A549 (cell line): ENCODE data around the gene EP400.

Experiments used
- CBX8 ChIP-seq: fragments of 200-600 bp; sonication (generic); IDR thresholded peaks from 2 replicates; pipeline ENCODE4 v1.6.1; 2016
- EP300 ChIP-seq, 2 experiments: fragments of >200 bp; sonication (Bioruptor Twin); formaldehyde crosslinking; IDR thresholded peaks; 2 replicates in 1 of 2; 3 replicates in 1 of 2; pipeline ENCODE4 v1.6.1; 2016 to 2017
- MAZ ChIP-seq: fragments of 150-350 bp; IDR thresholded peaks from 2 replicates; pipeline ENCODE4 v1.6.1; 2014; ENCODE audit warnings: antibody characterized with exemption, low read depth, low read length, borderline replicate concordance
- POLR2A ChIP-seq: IDR thresholded peaks from 2 replicates; pipeline ENCODE4 v1.6.1; 2012; ENCODE audit warnings: mild to moderate bottlenecking, low read length
- SREBF2 ChIP-seq: fragments of 450-650 bp; IDR thresholded peaks from 2 replicates; pipeline ENCODE4 v1.6.1; 2014; ENCODE audit warnings: mild to moderate bottlenecking, moderate library complexity
- TF ChIP-seq, protein P1 (sequence below): fragments of >200 bp; sonication (Bioruptor Twin); formaldehyde crosslinking; IDR thresholded peaks from 3 replicates; pipeline ENCODE4 v1.5.1; 2016
- TF ChIP-seq, protein P2 (sequence below): fragments of 200-600 bp; sonication (generic); IDR thresholded peaks from 2 replicates; pipeline ENCODE4 v1.6.1; 2016; ENCODE audit warnings: antibody characterized with exemption, mild to moderate bottlenecking, moderate library complexity

- TF ChIP-seq SREBF2 (no peak), EP300 (IDR thresholded peaks at IDR 0.05) (no peak), MAZ (no peak), CBX8 (no peak), POLR2A (no peak)
- TF ChIP-seq, protein P1, sequence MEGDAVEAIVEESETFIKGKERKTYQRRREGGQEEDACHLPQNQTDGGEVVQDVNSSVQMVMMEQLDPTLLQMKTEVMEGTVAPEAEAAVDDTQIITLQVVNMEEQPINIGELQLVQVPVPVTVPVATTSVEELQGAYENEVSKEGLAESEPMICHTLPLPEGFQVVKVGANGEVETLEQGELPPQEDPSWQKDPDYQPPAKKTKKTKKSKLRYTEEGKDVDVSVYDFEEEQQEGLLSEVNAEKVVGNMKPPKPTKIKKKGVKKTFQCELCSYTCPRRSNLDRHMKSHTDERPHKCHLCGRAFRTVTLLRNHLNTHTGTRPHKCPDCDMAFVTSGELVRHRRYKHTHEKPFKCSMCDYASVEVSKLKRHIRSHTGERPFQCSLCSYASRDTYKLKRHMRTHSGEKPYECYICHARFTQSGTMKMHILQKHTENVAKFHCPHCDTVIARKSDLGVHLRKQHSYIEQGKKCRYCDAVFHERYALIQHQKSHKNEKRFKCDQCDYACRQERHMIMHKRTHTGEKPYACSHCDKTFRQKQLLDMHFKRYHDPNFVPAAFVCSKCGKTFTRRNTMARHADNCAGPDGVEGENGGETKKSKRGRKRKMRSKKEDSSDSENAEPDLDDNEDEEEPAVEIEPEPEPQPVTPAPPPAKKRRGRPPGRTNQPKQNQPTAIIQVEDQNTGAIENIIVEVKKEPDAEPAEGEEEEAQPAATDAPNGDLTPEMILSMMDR, result no peak
- TF ChIP-seq, protein P2, sequence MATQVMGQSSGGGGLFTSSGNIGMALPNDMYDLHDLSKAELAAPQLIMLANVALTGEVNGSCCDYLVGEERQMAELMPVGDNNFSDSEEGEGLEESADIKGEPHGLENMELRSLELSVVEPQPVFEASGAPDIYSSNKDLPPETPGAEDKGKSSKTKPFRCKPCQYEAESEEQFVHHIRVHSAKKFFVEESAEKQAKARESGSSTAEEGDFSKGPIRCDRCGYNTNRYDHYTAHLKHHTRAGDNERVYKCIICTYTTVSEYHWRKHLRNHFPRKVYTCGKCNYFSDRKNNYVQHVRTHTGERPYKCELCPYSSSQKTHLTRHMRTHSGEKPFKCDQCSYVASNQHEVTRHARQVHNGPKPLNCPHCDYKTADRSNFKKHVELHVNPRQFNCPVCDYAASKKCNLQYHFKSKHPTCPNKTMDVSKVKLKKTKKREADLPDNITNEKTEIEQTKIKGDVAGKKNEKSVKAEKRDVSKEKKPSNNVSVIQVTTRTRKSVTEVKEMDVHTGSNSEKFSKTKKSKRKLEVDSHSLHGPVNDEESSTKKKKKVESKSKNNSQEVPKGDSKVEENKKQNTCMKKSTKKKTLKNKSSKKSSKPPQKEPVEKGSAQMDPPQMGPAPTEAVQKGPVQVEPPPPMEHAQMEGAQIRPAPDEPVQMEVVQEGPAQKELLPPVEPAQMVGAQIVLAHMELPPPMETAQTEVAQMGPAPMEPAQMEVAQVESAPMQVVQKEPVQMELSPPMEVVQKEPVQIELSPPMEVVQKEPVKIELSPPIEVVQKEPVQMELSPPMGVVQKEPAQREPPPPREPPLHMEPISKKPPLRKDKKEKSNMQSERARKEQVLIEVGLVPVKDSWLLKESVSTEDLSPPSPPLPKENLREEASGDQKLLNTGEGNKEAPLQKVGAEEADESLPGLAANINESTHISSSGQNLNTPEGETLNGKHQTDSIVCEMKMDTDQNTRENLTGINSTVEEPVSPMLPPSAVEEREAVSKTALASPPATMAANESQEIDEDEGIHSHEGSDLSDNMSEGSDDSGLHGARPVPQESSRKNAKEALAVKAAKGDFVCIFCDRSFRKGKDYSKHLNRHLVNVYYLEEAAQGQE, result no peak
These were observed 75.0 kb downstream of the EP400 start for GRCh38 chr12:132024758-132025157.
